Right lobe of liver (tissue), 6 donors: ENCODE results near the gene PRR22. TPM values are rescaled to one million over a fixed set of nuclear protein-coding genes. Genes with fewer than 3 reads are reported as not detected.
"Not testable (repeated sequence)": the region's sequence is repeated elsewhere in the genome, so short reads cannot be mapped to it uniquely, and the experiment has no call there.

Source experiments
- ATAC-seq, 4 donors: fragments of 200-7000 bp; cut with Tn5 transposase; one replicate each; pipeline ENCODE4 v1.9.1; 2020; ENCODE audit warnings: mild to moderate bottlenecking in 4 of 4, moderate library complexity in 4 of 4
- DNase-seq, 3 donors: peaks; one replicate each; pipeline ENCODE4 v3.0.0-alpha.2; 2020
- H3K27ac ChIP-seq, 3 donors: fragments of 200-600 bp; one replicate each; pipeline ENCODE4 v1.8.0; 2022
- H3K27me3 ChIP-seq, 2 donors: fragments of 200-600 bp; one replicate each; pipeline ENCODE4 v1.8.0; 2022
- H3K36me3 ChIP-seq, 4 donors: fragments of 200-600 bp; sonication (generic) in 1 of 4; one replicate each; pipeline versions ENCODE4 v1.5.1 to v1.8.0; 2017 to 2022; ENCODE audit warnings: control low read depth in 1 of 4
- H3K4me1 ChIP-seq, 4 donors: fragments of 200-600 bp; sonication (generic) in 1 of 4; one replicate each; pipeline versions ENCODE4 v1.5.1 to v1.8.0; 2017 to 2022; ENCODE audit warnings: control low read depth in 1 of 4
- H3K4me3 ChIP-seq, 3 donors: fragments of 200-600 bp; one replicate each; pipeline ENCODE4 v1.8.0; 2022
- H3K9me3 ChIP-seq, 4 donors: fragments of 200-600 bp; sonication (generic) in 1 of 4; one replicate each; pipeline versions ENCODE4 v1.5.1 to v1.8.0; 2017 to 2022; ENCODE audit warnings: control low read depth in 1 of 4
- POLR2A ChIP-seq: fragments of 450-650 bp; IDR thresholded peaks from one replicate; pipeline ENCODE4 v1.6.1; 2017; ENCODE audit warnings: antibody characterized with exemption, mild to moderate bottlenecking
- WGBS: methylation state at CpG from one replicate; pipeline ENCODE4 v1.1.6; 2018; ENCODE audit warnings: low coverage, low lambda C conversion rate; ENCODE audit not compliant: insufficient coverage; ENCODE audit errors: missing lambda C conversion rate; 5-methylcytosine and 5-hydroxymethylcytosine counted together
- intact Hi-C, 2 donors: fragments of 100-400 bp; cut with DNase I; formaldehyde crosslinking; loops; one replicate each; pipeline versions ENCODE4 v1.11.2 to v1.14.1; 2022
- total RNA-seq, 6 experiments: library from RNA; depleted of rRNA in 2 of 6; stranded (reverse); fragments of >200 nt in 2 of 6; fragmentation: NEBNext Ultra II Directional in 3 of 6; extraction: Animal tissue kit (Norgen Biotek cat#: 25700) in 3 of 6; gene quantifications; one replicate each; pipeline versions ENCODE4 v1.1.0 to v1.2.4, GENCODE V29; 2016 to 2023
- TF ChIP-seq, protein P1 (sequence below), 4 donors: fragments of 200-600 bp in 3 of 4; fragments of 450-650 bp in 1 of 4; IDR thresholded peaks; one replicate each; pipeline versions ENCODE4 v1.5.1 to v1.8.0; 2016 to 2022; ENCODE audit warnings: antibody characterized with exemption in 4 of 4, mild to moderate bottlenecking in 2 of 4
- donor health status: DM: no; HTN: yes; CAD: no.
- donor health status: DM: no; HTN: no; CAD: no.
- donor health status: DM: no; HTN: no; CAD: no.
- donor health status: DM: no; HTN: yes; CAD: no.
- donor health status: DM: no; HTN: yes; CAD: no.

PRR22 gene
- total RNA-seq, 6 experiments from 2014 or later = 1.7 to 3.3 (median 2.1) TPM

DNA sequence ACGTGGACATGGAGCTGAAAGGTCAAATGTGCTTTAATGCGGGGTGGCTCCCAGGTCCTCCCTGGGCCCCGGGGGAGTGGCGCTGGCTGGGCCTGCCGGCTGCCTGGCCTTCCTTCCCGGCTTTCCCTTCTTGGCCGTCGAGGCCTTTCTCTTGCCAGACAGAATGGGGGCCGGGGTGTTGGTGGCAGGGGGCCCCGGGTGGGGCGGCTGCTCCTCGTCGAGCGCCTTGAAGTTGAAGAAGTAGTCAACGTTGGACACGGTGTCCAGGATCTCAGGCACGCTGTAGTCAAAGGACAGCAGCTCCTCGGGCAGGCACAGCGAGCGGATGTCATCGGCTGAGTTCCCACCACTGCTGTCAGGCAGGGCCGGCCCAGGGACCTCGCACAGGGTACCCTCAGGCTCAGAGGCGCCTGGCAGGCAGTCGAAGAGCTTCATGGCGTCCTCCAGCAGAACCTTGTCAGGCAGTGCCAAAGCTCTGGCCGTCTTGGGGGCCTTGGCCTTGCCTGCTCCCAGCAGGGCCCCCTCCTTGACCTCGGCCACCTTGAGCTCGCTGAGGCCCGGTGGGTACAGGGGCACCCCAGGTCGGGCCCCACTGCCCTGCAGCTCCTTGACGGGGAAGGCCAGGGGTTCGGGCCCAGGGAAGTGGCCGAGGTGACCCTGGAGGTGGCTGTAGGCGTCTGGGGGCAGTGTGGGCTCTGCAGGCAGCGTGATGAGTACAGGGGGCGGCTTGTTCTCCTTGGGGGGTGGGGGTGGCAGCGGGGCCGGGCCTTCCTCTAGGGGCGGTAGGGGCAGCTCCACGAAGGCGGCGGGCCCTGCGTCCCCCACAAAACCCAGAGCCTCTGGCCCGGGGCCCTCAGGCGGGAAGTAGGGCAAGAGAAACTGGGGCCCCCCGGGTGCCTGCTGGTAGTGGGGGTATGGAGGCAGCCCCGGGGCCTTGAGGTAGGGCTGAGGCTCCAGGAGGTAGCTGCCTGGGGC is 1.3 kb downstream of the PRR22 start:
- no peaks in the 10 kb centered on the region for H3K27me3 ChIP-seq
- no peak for DNase-seq
- no peaks in the 10 kb centered on the region for H3K9me3 ChIP-seq
- peak in 1 of 4 donors; percentile 6 for ATAC-seq
- TF ChIP-seq POLR2A = no peak
- TF ChIP-seq, protein P1, sequence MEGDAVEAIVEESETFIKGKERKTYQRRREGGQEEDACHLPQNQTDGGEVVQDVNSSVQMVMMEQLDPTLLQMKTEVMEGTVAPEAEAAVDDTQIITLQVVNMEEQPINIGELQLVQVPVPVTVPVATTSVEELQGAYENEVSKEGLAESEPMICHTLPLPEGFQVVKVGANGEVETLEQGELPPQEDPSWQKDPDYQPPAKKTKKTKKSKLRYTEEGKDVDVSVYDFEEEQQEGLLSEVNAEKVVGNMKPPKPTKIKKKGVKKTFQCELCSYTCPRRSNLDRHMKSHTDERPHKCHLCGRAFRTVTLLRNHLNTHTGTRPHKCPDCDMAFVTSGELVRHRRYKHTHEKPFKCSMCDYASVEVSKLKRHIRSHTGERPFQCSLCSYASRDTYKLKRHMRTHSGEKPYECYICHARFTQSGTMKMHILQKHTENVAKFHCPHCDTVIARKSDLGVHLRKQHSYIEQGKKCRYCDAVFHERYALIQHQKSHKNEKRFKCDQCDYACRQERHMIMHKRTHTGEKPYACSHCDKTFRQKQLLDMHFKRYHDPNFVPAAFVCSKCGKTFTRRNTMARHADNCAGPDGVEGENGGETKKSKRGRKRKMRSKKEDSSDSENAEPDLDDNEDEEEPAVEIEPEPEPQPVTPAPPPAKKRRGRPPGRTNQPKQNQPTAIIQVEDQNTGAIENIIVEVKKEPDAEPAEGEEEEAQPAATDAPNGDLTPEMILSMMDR (IDR thresholded peaks at IDR 0.05) = no peak
- H3K4me3 ChIP-seq = no peak overlapping the region
- no peak overlapping the region for H3K27ac ChIP-seq
- no peaks in the 10 kb centered on the region for H3K4me1 ChIP-seq
- intact Hi-C loops = no loop called here
- peaks cover 0 to 33% (median 22%) of the 10 kb centered on the region in 4 donors for H3K36me3 ChIP-seq
- 82% methylated on average over 2 of the region's 48 CpGs for WGBS

DNA sequence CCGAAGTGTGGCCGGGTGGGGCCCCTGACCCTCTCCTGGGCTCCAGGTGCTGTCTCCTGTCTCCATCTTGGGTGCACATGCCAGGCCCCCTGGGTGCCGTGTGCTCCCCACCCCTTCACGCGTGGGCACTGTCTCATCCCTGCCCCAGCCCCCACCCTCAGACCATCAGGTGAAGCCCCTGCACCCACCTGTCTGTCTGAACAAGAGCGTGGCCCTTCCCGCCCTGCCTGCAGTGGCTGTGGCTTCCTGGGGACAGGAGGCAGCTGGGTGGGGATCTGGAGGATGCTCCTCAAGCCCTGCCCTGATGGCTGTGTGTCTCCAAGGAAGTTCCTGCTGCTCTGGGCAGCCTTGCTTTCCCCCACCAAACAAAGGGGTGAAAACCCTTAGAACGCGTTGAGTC is 2.2 kb downstream of the PRR22 start:
- DNase-seq (no peak), ATAC-seq (peak in 1 of 4 donors; percentile 12)
- peaks cover 0 to 24% (median 16%) of the 10 kb centered on the region in 4 donors for H3K36me3 ChIP-seq
- H3K4me3 ChIP-seq = no peak overlapping the region
- no peaks in the 10 kb centered on the region for H3K9me3 ChIP-seq
- no peaks in the 10 kb centered on the region for H3K4me1 ChIP-seq
- H3K27me3 ChIP-seq = no peaks in the 10 kb centered on the region
- intact Hi-C loops = no loop called here
- no CpG with 5 or more reads among the region's 9 CpGs for WGBS
- H3K27ac ChIP-seq = no peak overlapping the region
- TF ChIP-seq POLR2A = no peak
- TF ChIP-seq, protein P1 (IDR thresholded peaks at IDR 0.05) = no peak

DNA sequence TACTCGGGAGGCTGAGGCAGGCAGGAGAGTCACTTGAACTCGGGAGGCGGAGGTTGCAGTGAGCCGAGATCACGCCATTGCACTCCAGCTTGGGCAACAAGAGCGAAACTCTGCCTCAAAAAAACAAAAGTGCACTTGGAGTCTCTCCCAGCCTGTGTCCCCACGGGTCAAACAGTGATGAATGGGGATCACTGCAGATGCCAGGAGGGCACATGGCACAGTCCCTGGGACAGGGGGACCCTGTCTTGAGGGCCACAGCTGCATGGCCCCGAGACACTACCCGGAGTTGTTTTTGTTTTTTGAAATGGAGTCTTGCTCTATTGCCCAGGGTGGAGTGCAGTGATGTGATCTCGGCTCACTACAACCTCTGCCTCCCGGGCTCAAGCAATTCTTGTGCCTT is 3.6 kb downstream of the PRR22 start:
- WGBS = no CpG with 5 or more reads among the region's 11 CpGs
- H3K4me1 ChIP-seq, DNase-seq, H3K27me3 ChIP-seq, ATAC-seq, H3K9me3 ChIP-seq, H3K27ac ChIP-seq, H3K4me3 ChIP-seq, intact Hi-C loops: not testable (repeated sequence)
- peaks cover 0 to 11% (median 5%) of the 10 kb centered on the region in 4 donors for H3K36me3 ChIP-seq

DNA sequence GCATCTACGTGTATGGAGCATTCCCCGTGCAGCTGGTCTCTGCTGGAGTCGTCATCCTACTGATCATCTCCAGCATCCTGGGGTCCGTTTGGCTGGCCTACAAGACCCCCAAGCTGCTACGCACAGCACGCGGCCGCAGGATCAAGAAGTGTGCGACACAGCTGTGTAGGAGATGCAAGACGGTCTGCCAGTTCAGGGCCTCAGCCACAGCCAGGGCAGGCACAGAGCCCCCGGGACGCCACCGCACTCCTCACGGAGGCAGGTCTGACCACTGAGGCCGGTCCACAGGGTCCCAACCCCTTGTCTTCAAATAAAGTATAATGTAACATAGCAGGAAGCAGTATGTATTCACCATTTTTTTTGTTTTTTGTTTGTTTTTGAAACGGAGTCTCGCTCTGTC is 6.1 kb downstream of the PRR22 start:
- ATAC-seq (no peak), DNase-seq (no peak)
- TF ChIP-seq POLR2A = no peak
- TF ChIP-seq, protein P1 (IDR thresholded peaks at IDR 0.05) = no peak
- Histone ChIP-seq H3K9me3 (no peaks in the 10 kb centered on the region), H3K27me3 (no peaks in the 10 kb centered on the region), H3K4me1 (no peaks in the 10 kb centered on the region), H3K36me3 (no peaks in the 10 kb centered on the region), H3K27ac (no peak overlapping the region), H3K4me3 (no peak overlapping the region)
- intact Hi-C loops = no loop called here
- 96% methylated on average over 7 of the region's 17 CpGs for WGBS

DNA sequence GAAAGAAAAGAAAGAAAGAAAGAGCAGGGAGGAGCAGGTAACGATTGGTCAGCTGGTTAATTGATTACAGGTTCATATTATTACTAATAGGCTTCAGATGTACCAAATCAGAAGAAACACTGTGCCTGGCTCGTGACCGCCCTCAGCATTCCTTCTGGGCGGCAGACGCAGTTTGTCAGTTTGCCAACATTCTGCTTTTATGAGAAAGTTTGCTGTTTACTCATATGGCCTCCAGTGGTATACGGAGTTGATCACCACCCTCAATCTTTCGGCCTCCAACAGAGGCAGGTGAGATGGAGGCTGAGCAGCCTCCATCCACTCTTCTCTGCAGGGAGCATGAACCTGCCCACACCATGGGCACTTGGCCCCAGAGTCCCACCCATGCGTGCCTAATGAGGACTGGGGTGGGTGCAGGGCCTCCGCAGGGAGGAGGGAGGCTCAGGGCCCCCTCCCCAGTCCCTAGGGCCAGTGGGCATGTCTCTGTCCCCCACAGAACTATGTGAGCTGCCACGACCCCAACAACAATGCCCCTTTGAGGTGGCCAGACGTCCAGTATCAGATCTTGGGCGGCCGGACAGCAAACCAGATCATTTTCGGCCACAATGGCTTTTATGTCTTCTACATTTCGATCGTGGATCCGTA is 8.8 kb downstream of the PRR22 start:
- Histone ChIP-seq H3K4me1 (no peaks in the 10 kb centered on the region), H3K9me3 (no peaks in the 10 kb centered on the region), H3K27ac (no peak overlapping the region), H3K27me3 (no peaks in the 10 kb centered on the region), H3K36me3 (no peaks in the 10 kb centered on the region), H3K4me3 (no peak overlapping the region)
- 77% methylated on average over 7 of the region's 17 CpGs for WGBS
- no peak for DNase-seq
- no peak for ATAC-seq
- TF ChIP-seq POLR2A = no peak
- TF ChIP-seq, protein P1 (IDR thresholded peaks at IDR 0.05) = no peak
- intact Hi-C loops = no loop called here
